Rectal smooth muscle tissue (tissue), 1 donor: ENCODE results near the gene LIMK1.
"Not testable (repeated sequence)": the region's sequence is repeated elsewhere in the genome, so short reads cannot be mapped to it uniquely, and the experiment has no call there.

Experiments
- H3K27ac ChIP-seq: one replicate; pipeline ENCODE4 v1.7.0; 2013; ENCODE audit warnings: low read depth, low read length, inconsistent platforms
- H3K27me3 ChIP-seq: one replicate; pipeline ENCODE4 v1.7.0; 2013; ENCODE audit warnings: low read length; ENCODE audit not compliant: control insufficient read depth, insufficient read depth
- H3K36me3 ChIP-seq: one replicate; pipeline ENCODE4 v1.7.0; 2013; ENCODE audit warnings: low read length; ENCODE audit not compliant: control insufficient read depth, insufficient read depth
- H3K4me1 ChIP-seq: one replicate; pipeline ENCODE4 v1.7.0; 2013; ENCODE audit warnings: low read length; ENCODE audit not compliant: control insufficient read depth, insufficient read depth
- H3K4me3 ChIP-seq: one replicate; pipeline ENCODE4 v1.7.0; 2013; ENCODE audit warnings: low read length
- H3K9ac ChIP-seq: one replicate; pipeline ENCODE4 v1.7.0; 2013; ENCODE audit warnings: low read length

LIMK1 gene

DNA sequence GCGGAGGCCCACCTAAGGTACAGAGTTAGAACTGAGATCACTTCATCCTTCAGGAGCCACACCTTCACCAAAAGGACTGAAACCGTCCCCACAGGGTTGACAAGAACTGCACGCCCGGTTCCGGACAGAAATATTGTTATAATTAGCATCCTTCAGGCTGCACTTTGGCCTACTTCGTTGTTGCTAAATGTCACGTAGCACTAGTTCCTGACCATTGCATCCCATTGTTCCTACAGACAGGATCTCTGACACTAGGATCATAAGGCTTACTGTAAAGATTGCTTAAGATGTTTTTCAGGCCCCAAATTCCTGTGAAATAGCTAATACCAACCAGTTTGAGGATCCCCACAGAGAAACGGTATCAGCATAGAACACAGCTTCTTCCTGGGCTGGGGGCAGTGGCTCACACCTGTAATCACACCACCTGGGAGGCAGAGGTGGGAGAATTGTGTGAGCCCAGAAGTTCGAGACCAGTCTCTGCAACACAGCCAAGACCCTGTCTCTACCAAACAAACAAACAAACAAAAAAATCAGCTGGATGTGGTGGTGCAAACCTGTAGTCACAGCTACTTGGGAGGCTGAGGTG is 72.3 kb downstream of the LIMK1 start:
- H3K9ac ChIP-seq, result no peak overlapping the region
- no peaks in the 10 kb centered on the region for H3K4me1 ChIP-seq
- no peaks in the 10 kb centered on the region for H3K27me3 ChIP-seq
- H3K27ac ChIP-seq, result no peak overlapping the region
- H3K36me3 ChIP-seq, result no peaks in the 10 kb centered on the region
- no peak overlapping the region for H3K4me3 ChIP-seq

DNA sequence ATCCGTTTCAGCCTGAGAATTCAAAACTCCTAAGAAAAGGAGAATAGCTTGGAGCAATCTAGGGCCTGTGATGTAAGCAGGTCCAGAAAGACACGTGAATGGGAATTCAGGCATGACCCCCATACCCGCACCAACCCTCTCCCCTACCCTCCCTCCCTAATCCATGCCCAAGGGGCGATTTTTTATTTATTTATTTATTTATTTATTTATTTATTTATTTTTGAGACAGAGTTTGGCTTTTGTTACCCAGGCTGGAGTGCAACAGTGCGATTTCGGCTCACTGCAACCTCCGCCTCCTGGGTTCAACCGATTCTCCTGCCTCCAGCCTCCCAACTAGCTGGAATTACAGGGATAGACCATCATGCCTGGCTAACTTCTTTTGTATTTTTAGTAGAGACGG is 74.0 kb downstream of the LIMK1 start:
- no peak overlapping the region for H3K27ac ChIP-seq
- H3K36me3 ChIP-seq, result no peaks in the 10 kb centered on the region
- no peak overlapping the region for H3K9ac ChIP-seq
- H3K4me3 ChIP-seq, result no peak overlapping the region
- H3K27me3 ChIP-seq, result no peaks in the 10 kb centered on the region
- H3K4me1 ChIP-seq, result no peaks in the 10 kb centered on the region

DNA sequence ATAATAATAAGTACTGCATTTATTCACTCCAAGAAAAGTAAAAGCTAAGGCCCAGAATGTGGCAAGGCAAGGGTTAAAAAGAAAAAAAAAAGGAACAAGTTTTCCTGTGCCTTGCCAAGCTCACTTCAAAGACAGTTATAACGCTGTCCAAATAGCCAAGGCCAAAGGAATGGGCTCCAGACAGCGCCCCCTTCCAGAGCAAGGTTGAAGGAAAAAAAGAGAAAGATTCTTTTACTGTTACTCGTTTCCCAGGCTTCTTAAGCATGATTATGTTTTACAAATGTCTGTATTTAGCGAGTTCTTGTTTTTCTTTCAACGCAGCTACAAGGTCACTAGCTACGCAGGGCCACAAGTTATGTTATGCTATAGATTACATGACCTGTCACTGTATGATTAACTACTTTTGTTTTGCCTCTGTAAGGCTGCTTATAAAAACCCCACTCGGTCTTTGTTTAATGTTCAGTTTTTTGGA is 81.4 kb downstream of the LIMK1 start:
- no peaks in the 10 kb centered on the region for H3K36me3 ChIP-seq
- no peaks in the 10 kb centered on the region for H3K27me3 ChIP-seq
- H3K9ac ChIP-seq, result no peak overlapping the region
- no peaks in the 10 kb centered on the region for H3K4me1 ChIP-seq
- no peak overlapping the region for H3K4me3 ChIP-seq
- peak overlapping the region; percentile 17 for H3K27ac ChIP-seq

DNA sequence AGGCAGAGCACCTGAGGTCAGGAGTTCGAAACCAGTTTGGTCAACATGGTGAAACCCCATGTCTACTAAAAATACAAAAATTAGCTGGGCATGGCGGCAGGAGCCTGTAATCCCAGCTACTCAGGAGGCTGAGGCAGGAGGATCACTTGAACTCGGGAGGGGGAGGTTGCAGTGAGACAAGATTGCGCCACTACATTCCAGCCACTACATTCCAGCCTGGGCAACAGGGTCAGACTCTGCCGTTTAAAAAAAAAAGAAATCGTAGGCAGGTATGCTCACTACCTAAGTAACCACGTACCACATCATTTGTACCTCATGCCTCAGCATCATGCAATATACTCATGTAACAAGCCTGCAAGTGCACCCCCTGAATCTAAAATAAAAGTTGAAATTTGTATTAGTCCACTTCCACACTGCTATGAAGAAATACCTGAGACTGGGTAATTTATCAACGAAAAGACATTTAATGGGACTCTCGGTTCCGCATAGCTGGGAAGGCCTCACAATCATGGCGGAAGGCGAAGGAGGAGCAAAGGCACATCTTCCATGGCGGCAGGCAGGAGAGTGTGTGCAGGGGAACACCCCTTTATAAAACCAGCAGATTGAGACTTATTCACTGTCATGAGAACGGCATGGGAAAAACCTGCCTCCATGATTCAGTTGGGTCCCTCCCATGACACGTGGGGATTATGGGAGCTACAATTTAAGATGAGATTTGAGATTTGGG is 82.4 kb downstream of the LIMK1 start:
- H3K27me3 ChIP-seq, result no peaks in the 10 kb centered on the region
- no peaks in the 10 kb centered on the region for H3K36me3 ChIP-seq
- no peak overlapping the region for H3K4me3 ChIP-seq
- no peak overlapping the region for H3K9ac ChIP-seq
- no peak overlapping the region for H3K27ac ChIP-seq
- H3K4me1 ChIP-seq, result no peaks in the 10 kb centered on the region

DNA sequence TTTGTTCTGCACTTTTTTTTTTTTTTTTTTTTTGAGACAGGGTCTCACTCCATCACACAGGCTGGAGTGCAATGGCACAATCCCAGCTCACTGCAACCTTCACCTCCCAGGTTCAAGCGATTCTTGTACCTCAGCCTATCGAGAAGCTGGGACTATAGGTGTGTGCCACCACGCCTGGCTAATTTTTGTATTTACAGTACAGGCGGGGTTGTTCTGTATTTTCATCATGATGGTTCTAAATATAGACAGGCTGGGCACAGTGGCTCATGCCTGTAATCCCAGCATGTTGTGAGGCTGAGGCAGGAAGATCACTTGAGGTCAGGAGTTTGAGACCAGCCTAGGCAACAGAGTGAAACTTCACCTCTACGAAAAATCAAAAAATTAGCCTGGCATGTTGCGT is 83.7 kb downstream of the LIMK1 start:
- not testable (repeated sequence) for H3K4me3 ChIP-seq, H3K4me1 ChIP-seq, H3K9ac ChIP-seq, H3K27ac ChIP-seq, H3K27me3 ChIP-seq, H3K36me3 ChIP-seq
